MM.1S (cell line): ENCODE measurements around the gene BTRC.

Experiments
- CTCF ChIP-seq: fragments of 300-600 bp; sonication (generic); IDR thresholded peaks from 2 replicates; pipeline ENCODE4 v1.5.1; 2016; ENCODE audit warnings: antibody characterized with exemption, low read length, mixed read lengths
- EZH2 ChIP-seq: fragments of 300-600 bp; sonication (generic); optimal IDR thresholded peaks from 2 replicates; pipeline ENCODE3; 2017; ENCODE audit warnings: low read depth, mild to moderate bottlenecking, antibody characterized with exemption, low read length, mixed read lengths
- EZH2phosphoT487 ChIP-seq: fragments of 300-600 bp; sonication (generic); IDR thresholded peaks from 2 replicates; pipeline ENCODE4 v1.6.1; 2018; ENCODE audit warnings: antibody characterized with exemption, low read length

- no peak for TF ChIP-seq EZH2phosphoT487
- no peak for TF ChIP-seq CTCF
- TF ChIP-seq EZH2, result no peak
Measured at GRCh38 chr10:101446947-101447346, 93.0 kb downstream of the BTRC start.
